Urinary bladder (tissue), 4 donors: ENCODE results near the gene CNNM3. TPM values are rescaled to one million over a fixed set of nuclear protein-coding genes. Genes with fewer than 3 reads are reported as not detected.
"Not testable (repeated sequence)": the region's sequence is repeated elsewhere in the genome, so short reads cannot be mapped to it uniquely, and the experiment has no call there.

Experiments used
- DNase-seq: peaks from one replicate; pipeline ENCODE4 v3.0.0-alpha.2; 2015; ENCODE audit errors: extremely low spot score
- H3K27ac ChIP-seq: one replicate; pipeline ENCODE4 v1.5.1; 2013; ENCODE audit warnings: low read depth, mild to moderate bottlenecking, moderate library complexity
- H3K36me3 ChIP-seq: one replicate; pipeline ENCODE4 v1.6.1; 2013; ENCODE audit warnings: mild to moderate bottlenecking, moderate library complexity; ENCODE audit not compliant: insufficient read depth
- H3K4me1 ChIP-seq: one replicate; pipeline ENCODE4 v1.6.1; 2013; ENCODE audit warnings: mild to moderate bottlenecking, moderate library complexity; ENCODE audit not compliant: insufficient read depth
- H3K4me3 ChIP-seq: one replicate; pipeline ENCODE4 v1.5.1; 2013; ENCODE audit warnings: low read depth, low read length
- WGBS: extraction: QIAGEN DNeasy Blood & Tissue Kit; methylation state at CpG from one replicate; pipeline ENCODE4 v1.1.7; 2013; 5-methylcytosine and 5-hydroxymethylcytosine counted together
- polyA plus RNA-seq: library from polyadenylated mRNA; stranded (reverse); fragments of 200-250 nt; gene quantifications from one replicate; pipeline ENCODE4 v1.2.3, GENCODE V29; 2013
- total RNA-seq: library from RNA; depleted of rRNA; stranded (reverse); fragments of >200 nt; gene quantifications from one replicate; pipeline ENCODE4 v1.2.3, GENCODE V29; 2014
- donor health status: healthy with polysubstance abuse.
- donor health status: healthy.

CNNM3 gene
- total and polyA plus RNA-seq, 2 donors = 14.6 to 18.0 TPM

GRCh38 chr2:96848264-96848663 lies 32.2 kb downstream of the CNNM3 start:
- DNase-seq = no peak
- 81% methylated on average over 9 of the region's 9 CpGs for WGBS
- H3K27ac ChIP-seq = no peak overlapping the region
- H3K36me3 ChIP-seq = peaks cover 3% of the 10 kb centered on the region
- no peak overlapping the region for H3K4me3 ChIP-seq
- H3K4me1 ChIP-seq = no peaks in the 10 kb centered on the region

DNA sequence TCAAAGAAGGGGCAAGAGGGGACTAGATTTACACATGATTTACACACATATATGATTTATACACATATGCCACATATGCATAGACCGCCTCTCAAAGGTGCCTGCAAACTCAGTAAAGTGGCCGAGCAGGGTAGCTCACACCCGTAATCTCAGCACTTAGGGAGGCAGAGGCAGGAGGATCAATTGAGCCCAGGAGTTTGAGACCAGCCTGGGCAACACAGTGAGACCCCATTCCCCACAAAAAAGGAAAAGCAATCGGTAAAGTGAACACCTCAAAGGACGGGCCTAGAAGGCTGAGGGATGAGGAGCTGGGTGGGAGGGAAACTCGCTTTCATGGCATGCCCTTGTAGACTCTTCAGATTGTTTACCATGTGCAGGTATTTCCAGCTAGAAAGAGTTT lies 36.6 kb downstream of the CNNM3 start:
- Histone ChIP-seq H3K27ac (no peak overlapping the region), H3K4me3 (no peak overlapping the region), H3K4me1 (no peaks in the 10 kb centered on the region), H3K36me3 (peaks cover under 1% of the 10 kb centered on the region)
- WGBS = 92% methylated on average over 6 of the region's 6 CpGs
- no peak for DNase-seq

GRCh38 chr2:96853321-96853720 lies 37.3 kb downstream of the CNNM3 start:
- DNase-seq = no peak
- Histone ChIP-seq H3K36me3 (no peaks in the 10 kb centered on the region), H3K4me1 (no peaks in the 10 kb centered on the region), H3K4me3 (no peak overlapping the region), H3K27ac (no peak overlapping the region)
- WGBS = 96% methylated on average over 15 of the region's 15 CpGs

DNA sequence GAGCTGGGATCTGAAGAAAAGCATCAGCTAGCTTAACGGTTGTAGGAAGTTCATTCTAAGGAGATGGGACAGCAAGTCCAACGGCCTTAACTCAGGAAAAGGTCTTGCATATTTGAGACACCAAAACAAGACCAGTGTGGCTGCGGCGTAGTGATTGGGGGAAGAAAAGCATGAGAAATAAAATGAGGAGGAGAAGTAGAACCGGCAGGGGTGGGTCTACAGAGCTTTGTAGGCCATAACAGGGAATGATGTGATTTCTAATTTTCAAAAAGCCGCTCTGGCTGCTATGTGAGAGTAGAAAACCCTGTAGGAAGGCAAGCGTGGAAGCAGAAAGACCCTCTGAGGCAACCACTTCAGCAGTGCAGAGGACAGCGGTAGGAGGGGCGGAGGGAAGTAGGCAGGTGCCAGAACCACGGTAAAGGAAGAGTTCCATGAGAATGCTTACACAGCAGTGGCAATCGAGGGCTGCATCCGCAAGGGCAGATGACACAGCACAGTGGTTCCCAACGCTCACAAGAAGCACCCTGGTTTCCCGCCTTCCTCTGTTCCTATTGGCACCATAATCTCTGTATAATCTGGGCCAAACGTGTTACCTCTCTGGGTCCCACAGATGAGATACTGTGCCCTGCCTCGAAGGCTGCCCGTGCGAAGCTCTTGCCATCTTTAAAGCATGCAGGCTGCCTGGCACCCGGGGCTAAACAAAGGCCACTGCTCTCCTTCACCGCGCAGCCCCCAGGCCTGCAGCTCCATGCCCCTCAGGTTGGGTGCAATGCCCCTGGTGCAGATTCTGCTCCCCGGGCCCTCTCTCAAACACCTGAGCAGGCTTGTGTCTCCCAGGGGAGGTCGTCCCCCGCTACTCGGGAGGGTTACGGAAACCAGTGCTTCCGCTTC lies 41.0 kb downstream of the CNNM3 start:
- no peaks in the 10 kb centered on the region for H3K4me1 ChIP-seq
- peaks cover 3% of the 10 kb centered on the region for H3K36me3 ChIP-seq
- 9% methylated on average over 27 of the region's 27 CpGs for WGBS
- H3K27ac ChIP-seq = peak overlapping the region; percentile 51
- peak overlapping the region; percentile 48 for H3K4me3 ChIP-seq
- DNase-seq = no peak

DNA sequence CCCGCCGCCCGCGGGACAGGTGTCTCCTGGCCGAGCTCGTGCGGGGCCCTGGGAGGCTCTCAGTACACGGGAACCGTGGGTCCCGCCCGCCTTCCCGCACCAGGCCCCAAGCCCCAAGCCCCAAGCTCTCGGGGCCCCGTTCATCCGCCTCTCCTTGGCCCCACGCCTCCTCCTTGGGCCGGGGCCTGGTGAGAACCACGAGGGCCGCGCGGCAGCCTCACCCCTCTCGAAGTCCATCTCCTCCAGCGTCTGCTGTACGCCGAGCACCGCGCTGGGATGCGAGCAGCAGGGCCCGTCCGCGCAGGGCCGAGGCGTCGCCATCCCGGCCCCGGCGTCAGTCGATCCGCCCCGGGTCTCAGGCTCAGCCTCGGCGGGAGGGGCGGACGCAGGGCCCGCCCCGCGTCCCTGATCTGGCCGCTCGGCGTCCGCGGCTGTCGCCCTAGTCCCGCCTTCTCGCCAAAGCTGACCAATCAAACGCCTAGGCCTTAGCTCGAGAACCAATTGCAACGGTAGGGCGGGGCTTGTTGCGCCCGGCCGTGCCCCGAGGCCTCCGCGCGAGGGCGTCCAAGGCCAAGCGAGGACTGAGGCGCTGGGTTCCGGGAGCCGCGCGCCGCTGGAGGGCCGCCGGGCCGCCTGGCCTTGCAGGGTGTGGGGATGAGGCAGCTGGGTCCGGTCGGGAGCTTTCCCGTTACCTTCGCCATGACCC lies 41.8 kb downstream of the CNNM3 start, which contains the start of gene ANKRD39:
Gene ANKRD39 (minus strand): TSS at position 350 of the 706 bp plus-strand sequence. CDS start 29 bp downstream, at position 321.
- Histone ChIP-seq H3K4me1 (no peaks in the 10 kb centered on the region), H3K36me3 (peaks cover 3% of the 10 kb centered on the region), H3K27ac (peak within 1 kb of the TSS; percentile 69), H3K4me3 (peak within 1 kb of the TSS; percentile 48)
- peak; percentile 93 for DNase-seq
- under 1% methylated on average over 81 of the region's 81 CpGs for WGBS

DNA sequence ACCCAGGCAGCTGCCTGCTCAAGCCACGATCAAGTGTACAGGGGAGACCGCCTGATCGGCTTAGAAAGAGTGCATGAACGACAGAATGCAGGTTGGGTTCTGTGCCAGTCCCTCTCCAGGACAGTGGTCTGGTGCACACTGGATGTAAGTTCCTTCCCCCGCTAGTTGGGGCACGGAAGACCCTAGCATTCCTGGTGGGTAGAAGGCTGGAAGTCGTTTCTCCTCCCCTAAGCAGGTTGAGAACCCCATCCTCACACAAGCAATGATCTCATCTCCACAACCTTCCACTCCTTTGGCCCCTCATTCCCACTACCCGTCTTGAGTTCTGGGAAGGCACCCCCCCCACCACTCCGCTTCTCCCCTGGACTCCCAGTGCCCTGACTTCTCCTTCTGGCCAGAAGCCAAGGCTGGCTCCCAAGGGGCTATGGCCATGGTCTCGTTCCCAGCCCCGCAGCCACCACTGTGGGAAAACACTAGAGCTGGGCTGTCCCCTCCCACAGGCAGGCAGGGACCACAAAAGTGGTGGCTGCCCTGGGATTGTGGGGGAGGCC lies 43.1 kb downstream of the CNNM3 start:
- DNase-seq = no peak
- Histone ChIP-seq H3K36me3 (peaks cover 6% of the 10 kb centered on the region), H3K4me1 (no peaks in the 10 kb centered on the region), H3K27ac (peak overlapping the region; percentile 48), H3K4me3 (no peak overlapping the region)
- 24% methylated on average over 11 of the region's 11 CpGs for WGBS

DNA sequence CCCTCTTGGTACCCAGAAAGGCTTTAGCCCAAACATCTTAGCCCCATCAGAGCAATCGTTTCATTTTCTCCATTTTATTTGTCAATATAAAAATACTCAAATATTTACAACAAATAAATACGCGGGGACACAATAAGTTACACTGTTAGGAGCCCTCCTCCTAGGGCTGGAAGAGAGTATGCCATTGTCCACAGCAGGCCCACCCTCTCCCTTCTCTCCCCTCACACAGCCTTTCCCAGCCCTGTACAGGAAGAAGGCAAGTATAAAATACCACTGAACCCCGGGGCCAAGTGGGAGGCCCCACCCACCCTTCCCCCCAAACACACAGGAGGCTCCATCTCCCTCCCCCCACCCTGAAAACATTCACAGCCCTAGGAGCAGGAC lies 43.6 kb downstream of the CNNM3 start:
- Histone ChIP-seq H3K4me3 (no peak overlapping the region), H3K4me1 (no peaks in the 10 kb centered on the region), H3K36me3 (peaks cover 9% of the 10 kb centered on the region), H3K27ac (no peak overlapping the region)
- WGBS = 31% methylated on average over 4 of the region's 4 CpGs
- DNase-seq = no peak

- Histone ChIP-seq H3K27ac (no peak overlapping the region), H3K36me3 (peaks cover 9% of the 10 kb centered on the region), H3K4me3 (no peak overlapping the region), H3K4me1 (no peaks in the 10 kb centered on the region)
- no peak for DNase-seq
- WGBS = 67% methylated on average over 38 of the region's 38 CpGs
Measured at GRCh38 chr2:96860065-96861029, 44.3 kb downstream of the CNNM3 start.

DNA sequence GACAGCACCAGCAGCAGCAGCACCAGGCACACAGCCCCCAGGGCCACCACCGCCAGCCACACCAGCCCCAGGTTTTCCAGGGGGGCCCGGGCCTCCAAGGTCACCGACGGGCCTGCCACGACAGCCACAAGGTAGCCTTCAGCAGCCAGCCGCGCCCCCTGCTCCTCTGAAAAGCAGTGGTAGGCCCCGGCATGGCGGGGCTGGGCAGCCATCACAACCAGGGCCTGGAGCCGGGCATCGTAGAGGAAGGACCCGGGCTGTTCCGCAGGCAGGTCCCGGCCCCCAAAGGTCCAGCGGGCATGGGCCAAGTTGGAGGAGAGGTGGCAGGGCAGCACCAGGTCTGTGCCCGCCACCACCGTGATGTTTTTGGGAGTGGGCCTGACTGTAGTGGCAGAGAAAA lies 45.0 kb downstream of the CNNM3 start:
- WGBS = 90% methylated on average over 17 of the region's 17 CpGs
- Histone ChIP-seq H3K4me1 (no peaks in the 10 kb centered on the region), H3K27ac (no peak overlapping the region), H3K4me3 (no peak overlapping the region), H3K36me3 (peaks cover 9% of the 10 kb centered on the region)
- no peak for DNase-seq

DNA sequence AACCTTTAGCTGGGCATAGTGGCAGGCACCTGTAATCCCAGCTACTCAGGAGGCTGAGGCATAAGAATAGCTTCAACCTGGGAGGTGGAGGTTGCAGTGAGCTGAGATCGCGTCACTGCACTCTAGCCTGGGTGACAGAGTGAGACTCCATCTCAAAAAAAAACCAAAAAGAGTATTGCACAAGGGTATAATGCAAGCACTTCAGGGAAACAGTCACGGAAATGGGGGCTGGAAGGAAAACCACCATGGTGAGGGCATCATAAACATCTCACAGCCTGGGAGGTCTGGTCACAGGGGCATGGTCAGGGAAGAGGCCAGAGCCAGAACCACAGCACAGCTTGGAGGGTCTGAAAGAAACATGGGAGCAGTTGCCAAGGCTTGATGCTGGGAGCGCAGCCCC lies 47.0 kb downstream of the CNNM3 start:
- not testable (repeated sequence) for DNase-seq, H3K27ac ChIP-seq, H3K4me1 ChIP-seq, H3K36me3 ChIP-seq, H3K4me3 ChIP-seq
- 86% methylated on average over 4 of the region's 4 CpGs for WGBS

DNA sequence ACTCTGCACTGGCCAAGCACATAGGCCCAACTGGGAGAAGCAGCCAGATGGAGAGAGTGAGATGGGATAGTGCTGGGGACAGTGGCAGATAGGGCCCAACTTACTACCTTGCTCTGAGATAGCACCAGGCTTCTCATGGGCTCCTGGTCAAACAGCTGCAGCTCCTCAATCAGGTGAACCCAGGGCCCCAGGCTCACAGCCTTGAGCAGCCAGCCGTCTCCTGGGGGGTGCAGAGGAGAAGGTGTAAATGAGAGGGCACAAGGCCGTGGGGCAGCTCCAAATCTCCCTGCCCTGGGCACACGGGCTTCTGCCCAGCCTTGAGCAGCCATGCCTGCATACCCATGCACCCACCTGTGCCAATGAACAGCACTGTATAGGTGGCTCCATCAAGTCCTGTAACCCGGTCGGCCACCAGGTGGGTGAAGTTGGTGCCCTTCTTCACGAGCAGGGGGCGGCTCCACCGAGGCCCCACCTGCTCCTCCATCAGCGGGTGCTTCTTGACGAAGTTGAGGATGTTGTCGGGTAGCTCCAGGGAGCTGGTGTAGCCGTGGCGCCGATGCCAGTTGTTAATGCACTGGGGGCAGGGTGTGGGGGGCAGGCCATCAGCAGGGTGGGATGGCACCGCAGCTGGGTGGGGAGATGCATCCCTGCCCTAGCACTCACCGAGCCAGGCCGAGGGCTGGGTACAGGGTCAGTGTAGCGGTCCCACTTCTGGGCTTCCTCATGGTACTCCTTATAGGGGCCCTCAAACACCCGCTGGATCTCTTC lies 47.7 kb downstream of the CNNM3 start:
- H3K36me3 ChIP-seq = peaks cover 9% of the 10 kb centered on the region
- no peaks in the 10 kb centered on the region for H3K4me1 ChIP-seq
- H3K4me3 ChIP-seq = no peak overlapping the region
- no peak overlapping the region for H3K27ac ChIP-seq
- no peak for DNase-seq
- 86% methylated on average over 19 of the region's 19 CpGs for WGBS

GRCh38 chr2:96864343-96865091 lies 48.4 kb downstream of the CNNM3 start:
- no peak overlapping the region for H3K27ac ChIP-seq
- no peak overlapping the region for H3K4me3 ChIP-seq
- H3K4me1 ChIP-seq = no peaks in the 10 kb centered on the region
- no peak for DNase-seq
- H3K36me3 ChIP-seq = peaks cover 9% of the 10 kb centered on the region
- 84% methylated on average over 25 of the region's 25 CpGs for WGBS
